HG03460 (cell line): ENCODE results near the gene IGIP.
"Not testable (repeated sequence)": the region's sequence is repeated elsewhere in the genome, so short reads cannot be mapped to it uniquely, and the experiment has no call there.

ENCODE experiments used
- ATAC-seq: cut with Tn5 transposase; IDR thresholded peaks from one replicate; pipeline ENCODE4 v1.9.1; 2021; ENCODE audit not compliant: unreplicated experiment

IGIP gene

GRCh38 chr5:140140435-140140834, 14.7 kb downstream of the IGIP start:
- no peak for ATAC-seq

GRCh38 chr5:140141241-140141640, 15.5 kb downstream of the IGIP start:
- no peak for ATAC-seq

- ATAC-seq, result no peak
Observed at GRCh38 chr5:140142246-140142645, 16.5 kb downstream of the IGIP start.

GRCh38 chr5:140142856-140143255, 17.1 kb downstream of the IGIP start:
- ATAC-seq, result no peak

GRCh38 chr5:140143521-140144258, 18.0 kb downstream of the IGIP start:
- ATAC-seq, result no peak

- no peak for ATAC-seq
Observed at GRCh38 chr5:140145256-140145655, 19.5 kb downstream of the IGIP start.

GRCh38 chr5:140145818-140146522, 20.2 kb downstream of the IGIP start:
- no peak for ATAC-seq

- ATAC-seq, result no peak
Observed at GRCh38 chr5:140146523-140146842, 20.7 kb downstream of the IGIP start.

GRCh38 chr5:140147460-140147859, 21.7 kb downstream of the IGIP start:
- ATAC-seq, result no peak

- ATAC-seq, result no peak
Observed at GRCh38 chr5:140148508-140148907, 22.8 kb downstream of the IGIP start.

GRCh38 chr5:140150201-140150600, 24.5 kb downstream of the IGIP start:
- ATAC-seq, result no peak

GRCh38 chr5:140151144-140152021, 25.6 kb downstream of the IGIP start:
- ATAC-seq, result no peak

GRCh38 chr5:140152022-140152999, 26.6 kb downstream of the IGIP start:
- no peak for ATAC-seq

GRCh38 chr5:140153255-140153654, 27.5 kb downstream of the IGIP start:
- ATAC-seq, result no peak

GRCh38 chr5:140153905-140154304, 28.2 kb downstream of the IGIP start:
- ATAC-seq, result no peak

GRCh38 chr5:140154710-140155381, 29.1 kb downstream of the IGIP start:
- ATAC-seq, result not testable (repeated sequence)

- peak; percentile 92 for ATAC-seq
Observed at GRCh38 chr5:140157032-140157781, 31.5 kb downstream of the IGIP start.

GRCh38 chr5:140159014-140159927, 33.5 kb downstream of the IGIP start:
- no peak for ATAC-seq
